Spleen (tissue), 7 donors: ENCODE measurements around the gene PPP5C.

Experiments used
- CTCF ChIP-seq, 11 experiments: fragments of 200-600 bp in 7 of 11; fragments of 450-650 bp in 4 of 11; sonication (generic) in 4 of 11; IDR thresholded peaks in 8 of 11; conservative IDR thresholded peaks in 3 of 11; 1 replicate in 7 of 11; 2 replicates in 4 of 11; pipeline versions ENCODE4 v1.4.0 to v1.8.0; 2016 to 2021; ENCODE audit warnings: antibody characterized with exemption in 11 of 11, inconsistent platforms in 4 of 11, mild to moderate bottlenecking in 1 of 11
- POLR2AphosphoS5 ChIP-seq, 3 donors: sonication (generic); formaldehyde crosslinking; IDR thresholded peaks; one replicate each; pipeline ENCODE4 v1.5.1; 2017; ENCODE audit warnings: antibody characterized with exemption in 3 of 3
- donor health status: DM: no; HTN: no; CAD: no; lungs with moderate emphysema.
- donor health status: DM: no; HTN: no; CAD: no.
- donor health status: DM: no; HTN: no; CAD: no.

DNA sequence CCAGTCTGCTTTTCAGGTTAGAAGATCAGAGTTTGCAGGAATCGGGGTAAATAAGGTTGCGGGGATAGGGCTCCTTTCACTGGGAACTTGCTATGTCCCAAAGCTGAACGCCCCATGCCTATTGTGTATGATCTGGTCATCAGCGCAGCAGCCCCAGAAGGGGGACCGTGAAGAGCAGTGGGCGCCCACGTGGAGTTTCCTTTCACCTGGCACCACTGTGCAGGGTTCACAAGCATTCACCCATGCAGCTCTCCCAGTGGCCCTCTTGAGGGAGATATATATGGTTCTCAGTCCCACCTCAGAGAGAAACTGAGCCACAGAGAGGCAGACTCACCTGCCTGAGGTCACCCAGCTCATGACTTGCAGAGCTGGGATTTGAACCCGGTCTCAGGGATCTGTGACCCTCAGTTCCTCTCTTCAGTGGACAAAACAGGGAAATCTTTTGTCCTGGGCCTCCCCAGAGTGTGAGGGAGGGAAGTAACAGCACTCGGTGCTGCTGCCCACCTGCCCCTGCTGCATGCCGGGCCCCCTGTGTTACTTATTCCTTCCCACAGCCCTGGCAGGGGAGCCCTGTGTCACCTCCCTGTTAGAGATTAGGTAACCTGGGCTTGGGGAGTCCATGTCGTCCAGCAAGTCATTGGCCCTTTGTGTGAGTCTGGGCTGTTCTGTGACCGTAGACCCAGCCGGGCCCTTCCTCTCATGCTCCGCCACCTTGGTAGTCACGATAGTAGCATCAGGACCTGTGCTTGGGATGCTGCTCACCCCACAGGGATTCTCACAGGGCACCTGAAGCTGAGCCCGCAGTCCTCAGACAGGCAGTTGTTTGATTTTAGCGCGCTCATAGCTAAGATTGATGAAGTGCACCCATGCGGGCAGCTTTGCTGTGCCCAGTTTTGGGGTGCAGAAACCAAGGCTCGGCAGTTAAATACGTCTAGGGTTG lies 27.9 kb downstream of the PPP5C start:
- TF ChIP-seq CTCF (IDR thresholded peaks at IDR 0.05 in 8 of 11, conservative IDR thresholded peaks at IDR 0.05 in 3 of 11) = no peak
- no peak for TF ChIP-seq POLR2AphosphoS5 (IDR thresholded peaks at IDR 0.05)
